CD4-positive, alpha-beta T cell treated with Interleukin-6 at 100 ng/mL for 8 hours (primary cell): ENCODE results near the gene ADGRF4.
"Not testable (repeated sequence)": the region's sequence is repeated elsewhere in the genome, so short reads cannot be mapped to it uniquely, and the experiment has no call there.

Source experiments
- DNase-seq: peaks from one replicate; pipeline ENCODE4 v3.0.0-alpha.2; 2020; ENCODE audit warnings: mixed read lengths, low spot score

Gene ADGRF4

DNA sequence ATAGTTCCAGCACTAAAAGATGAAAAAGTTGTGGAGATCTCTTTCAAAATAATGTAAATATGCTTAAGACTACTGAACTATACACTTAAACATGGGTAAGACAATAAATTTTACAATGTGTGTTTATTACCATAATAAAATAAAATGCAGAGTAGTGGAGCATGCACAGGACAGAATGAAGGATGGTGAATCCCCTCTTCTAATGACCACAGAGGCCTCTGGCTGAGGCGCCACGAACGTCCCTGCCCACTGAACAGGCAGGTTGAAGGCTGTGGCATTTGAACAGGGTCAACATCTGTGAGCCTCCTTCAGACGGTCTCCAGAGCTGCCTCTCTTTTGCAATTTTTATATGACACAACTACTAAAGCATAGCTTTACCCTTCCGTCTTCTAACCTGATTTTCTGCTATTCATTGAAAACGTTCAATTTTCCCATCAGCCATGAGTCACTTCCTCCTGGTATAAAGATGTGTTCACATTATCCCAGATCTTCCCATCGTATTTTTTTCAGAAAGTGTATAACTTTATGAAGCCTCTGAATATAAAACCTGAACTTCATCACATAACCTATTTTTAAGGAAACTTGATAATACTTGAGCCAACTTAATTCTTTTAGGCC lies 37.8 kb downstream of the ADGRF4 start:
- no peak for DNase-seq

DNA sequence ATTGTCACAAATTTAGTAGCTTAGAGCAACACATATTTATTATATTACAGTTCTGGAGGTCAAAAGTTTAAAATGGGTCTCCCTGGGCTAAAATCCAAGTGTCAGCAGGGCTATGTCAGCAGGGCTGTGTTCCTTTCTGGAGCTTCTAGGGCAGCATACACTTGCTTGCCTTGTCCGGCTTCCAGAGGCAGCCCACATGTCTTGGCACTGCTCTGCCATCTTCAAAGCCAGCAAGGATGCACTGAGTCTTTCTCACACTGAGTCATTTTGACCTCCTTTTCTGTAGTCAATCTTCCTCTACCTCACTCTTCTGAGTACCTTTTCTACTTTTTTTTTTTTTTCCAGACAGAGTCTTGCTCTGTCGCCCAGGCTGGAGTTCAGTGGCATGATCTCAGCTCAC lies 39.0 kb downstream of the ADGRF4 start:
- no peak for DNase-seq

DNA sequence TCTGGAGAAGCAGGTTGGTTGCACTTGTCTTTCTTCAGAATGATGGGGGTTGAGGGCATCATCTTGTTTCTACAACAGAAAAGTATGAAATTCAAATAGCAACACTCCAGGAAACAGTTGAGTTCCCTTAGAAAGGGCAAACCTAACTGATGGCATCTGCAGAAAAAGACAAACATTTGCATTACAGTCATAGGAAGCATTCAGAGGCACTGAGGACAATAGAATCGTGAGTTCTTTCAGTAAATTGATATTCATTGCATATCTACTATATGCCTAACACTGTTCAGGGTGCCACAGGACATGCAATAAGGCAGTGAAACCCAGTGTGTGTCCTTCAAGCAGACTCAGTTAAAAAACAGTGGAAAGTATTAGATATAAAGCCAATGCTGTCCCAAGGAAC lies 42.3 kb downstream of the ADGRF4 start:
- DNase-seq, result no peak

DNA sequence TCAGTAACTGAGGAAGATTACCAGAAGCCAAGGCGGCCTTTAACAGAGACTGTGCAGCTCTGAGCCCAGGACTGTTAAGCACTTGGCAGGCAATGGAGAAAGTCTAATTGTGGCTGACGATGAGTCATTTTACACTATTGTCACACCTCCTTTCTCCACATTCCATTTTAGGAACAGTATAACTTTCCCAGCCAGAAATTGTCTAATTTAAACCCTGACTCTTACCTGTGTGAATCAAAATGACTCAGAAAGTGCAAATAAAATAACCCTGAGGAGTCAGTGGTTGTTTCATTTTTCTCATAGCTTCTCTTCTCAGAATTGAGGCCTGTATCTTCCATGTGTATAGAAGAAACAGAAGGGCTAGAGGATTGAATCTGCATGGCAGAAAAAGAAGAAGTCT lies 43.4 kb downstream of the ADGRF4 start:
- no peak for DNase-seq

DNA sequence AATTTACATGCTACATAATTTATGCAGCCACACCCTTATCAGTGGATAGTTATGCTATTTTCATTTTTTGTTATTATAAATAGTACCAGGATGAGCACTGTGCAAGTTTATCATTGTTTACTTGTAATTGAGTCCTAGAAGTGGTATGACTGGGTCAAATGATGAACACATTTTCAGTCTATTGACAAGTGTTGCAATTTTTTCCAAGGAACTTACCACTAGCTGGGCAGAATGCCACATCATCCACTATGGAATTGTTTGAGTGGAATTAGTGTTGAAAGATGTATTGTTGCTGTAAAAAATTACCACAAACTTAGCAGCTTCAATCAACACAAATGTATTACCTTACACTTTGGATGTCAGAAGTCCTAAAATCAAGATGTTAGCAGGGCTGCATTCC lies 45.4 kb downstream of the ADGRF4 start:
- DNase-seq, result no peak

DNA sequence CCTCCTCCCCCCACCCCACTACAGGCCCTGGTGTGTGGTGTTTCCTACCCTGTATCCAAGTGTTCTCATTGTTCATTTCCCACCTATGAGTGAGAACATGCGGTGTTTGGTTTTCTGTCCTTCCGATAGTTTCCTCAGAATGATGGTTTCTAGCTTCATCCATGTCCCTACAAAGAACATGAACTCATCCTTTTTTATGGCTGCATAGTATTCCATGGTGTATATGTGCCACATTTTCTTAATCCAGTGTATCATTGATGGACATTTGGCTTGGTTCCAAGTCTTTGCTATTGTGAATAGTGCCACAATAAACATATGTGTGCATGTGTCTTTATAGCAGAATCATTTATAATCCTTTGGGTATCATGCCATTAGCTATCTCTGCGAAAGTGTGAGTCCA lies 46.9 kb downstream of the ADGRF4 start:
- DNase-seq, result not testable (repeated sequence)

- DNase-seq, result no peak
Measured at GRCh38 chr6:47749757-47750156, 51.4 kb downstream of the ADGRF4 start.

DNA sequence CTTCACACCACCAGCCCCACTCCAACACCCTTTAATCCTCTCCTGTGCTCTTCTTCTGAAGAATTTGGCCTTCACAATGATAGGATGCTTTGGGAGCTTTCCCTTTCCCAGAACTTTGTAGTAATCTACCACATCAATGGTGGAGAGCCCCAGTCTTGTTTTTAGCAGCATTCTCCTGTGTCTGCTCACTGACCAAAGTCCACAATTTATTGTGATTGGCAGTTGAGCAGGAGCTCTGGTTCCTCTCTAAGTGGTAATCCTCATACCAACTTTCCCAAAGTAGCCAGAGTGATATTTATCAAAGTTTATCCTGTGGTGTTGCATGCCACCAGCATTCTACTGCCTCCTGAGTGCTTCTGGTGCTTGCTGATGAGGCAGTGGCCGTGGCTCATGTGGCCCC lies 54.4 kb downstream of the ADGRF4 start:
- DNase-seq, result no peak

DNA sequence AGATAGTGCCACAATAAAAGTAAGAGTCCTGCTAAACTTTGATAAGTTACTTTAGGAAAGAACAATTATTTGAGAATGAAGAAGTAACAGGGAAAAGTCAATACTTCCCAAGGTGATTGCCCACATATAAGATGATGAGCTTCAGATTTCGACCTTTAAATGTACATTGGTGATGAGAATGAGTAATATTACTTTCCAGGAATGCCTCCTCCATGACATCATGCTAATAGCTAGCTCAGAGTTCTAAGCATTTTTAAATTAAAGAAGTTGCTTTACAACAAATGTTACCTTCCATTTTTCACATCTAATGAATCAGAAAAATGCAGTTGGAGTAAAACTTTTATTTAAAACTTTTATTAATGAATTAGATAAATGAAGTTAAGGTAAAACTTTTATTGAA lies 61.0 kb downstream of the ADGRF4 start:
- DNase-seq, result no peak

- no peak for DNase-seq
Measured at GRCh38 chr6:47762502-47762901, 64.1 kb downstream of the ADGRF4 start.

- no peak for DNase-seq
Measured at GRCh38 chr6:47766445-47766844, 68.1 kb downstream of the ADGRF4 start.

- DNase-seq, result no peak
Measured at GRCh38 chr6:47767102-47767501, 68.7 kb downstream of the ADGRF4 start.

- no peak for DNase-seq
Measured at GRCh38 chr6:47769982-47770381, 71.6 kb downstream of the ADGRF4 start.
